ENCODE measurements around the gene FNDC7.

DNA sequence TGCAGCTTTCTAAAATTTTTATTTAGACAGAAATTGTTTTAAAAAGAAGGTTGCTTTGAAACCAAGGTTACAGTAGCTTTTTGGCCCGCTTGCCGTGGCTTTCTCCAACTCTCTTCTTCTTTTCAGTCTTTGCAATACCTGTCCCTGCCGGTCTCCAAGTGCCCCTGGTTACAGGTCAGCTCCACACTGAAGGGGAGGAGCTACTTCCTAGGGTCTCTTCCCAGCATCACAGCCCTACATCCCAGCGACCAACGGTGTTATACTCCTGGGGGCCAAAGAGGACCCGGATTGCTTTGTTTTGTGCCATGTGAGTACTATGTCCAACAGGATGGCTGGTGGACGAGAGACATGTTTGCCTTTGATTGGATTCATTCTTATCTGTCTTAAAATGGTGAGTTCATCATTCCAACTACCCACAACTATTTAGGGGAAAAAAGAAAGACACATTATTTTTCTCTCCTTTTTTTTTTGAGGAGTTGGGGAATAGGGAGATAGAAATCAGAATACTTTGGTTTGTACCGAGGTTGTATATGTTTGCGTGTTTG is at the start of gene FNDC7:
- TF ChIP-seq EZH2 (IDR thresholded peaks at IDR 0.05): no peak
- TF ChIP-seq, protein P1, sequence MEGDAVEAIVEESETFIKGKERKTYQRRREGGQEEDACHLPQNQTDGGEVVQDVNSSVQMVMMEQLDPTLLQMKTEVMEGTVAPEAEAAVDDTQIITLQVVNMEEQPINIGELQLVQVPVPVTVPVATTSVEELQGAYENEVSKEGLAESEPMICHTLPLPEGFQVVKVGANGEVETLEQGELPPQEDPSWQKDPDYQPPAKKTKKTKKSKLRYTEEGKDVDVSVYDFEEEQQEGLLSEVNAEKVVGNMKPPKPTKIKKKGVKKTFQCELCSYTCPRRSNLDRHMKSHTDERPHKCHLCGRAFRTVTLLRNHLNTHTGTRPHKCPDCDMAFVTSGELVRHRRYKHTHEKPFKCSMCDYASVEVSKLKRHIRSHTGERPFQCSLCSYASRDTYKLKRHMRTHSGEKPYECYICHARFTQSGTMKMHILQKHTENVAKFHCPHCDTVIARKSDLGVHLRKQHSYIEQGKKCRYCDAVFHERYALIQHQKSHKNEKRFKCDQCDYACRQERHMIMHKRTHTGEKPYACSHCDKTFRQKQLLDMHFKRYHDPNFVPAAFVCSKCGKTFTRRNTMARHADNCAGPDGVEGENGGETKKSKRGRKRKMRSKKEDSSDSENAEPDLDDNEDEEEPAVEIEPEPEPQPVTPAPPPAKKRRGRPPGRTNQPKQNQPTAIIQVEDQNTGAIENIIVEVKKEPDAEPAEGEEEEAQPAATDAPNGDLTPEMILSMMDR (IDR thresholded peaks at IDR 0.05): no peak
